ENCODE results near the gene CYTH2. TPM values are rescaled to one million over a fixed set of nuclear protein-coding genes. Genes with fewer than 3 reads are reported as not detected.

CYTH2 gene
- total RNA-seq: 10 to 100 TPM; 30.7 to 36.2 (median 31.5) TPM

- Mint-ChIP-seq H3K4me1 (ENCODE audit: low read depth) (peaks cover 21% of the 10 kb centered on the region), H3K9me3 (no peaks in the 10 kb centered on the region), H3K27me3 (ENCODE audit: low read depth) (no peaks in the 10 kb centered on the region), H3K4me3 (peak within 1 kb of the TSS; percentile 93), H3K36me3 (ENCODE audit: insufficient read depth) (peaks cover 10% of the 10 kb centered on the region)
- ATAC-seq (peak; percentile 44 to 46), DNase-seq (peak; percentile 50)
These were observed at the start of gene CYTH2 for GRCh38 chr19:48469289-48469881. CYTH2 (plus strand) TSS chr19:48469369; CDS start chr19:48469508, 139 bp downstream.

GRCh38 chr19:48421548-48421947 lies 47.6 kb upstream of the CYTH2 start:
- H3K9me3 Mint-ChIP-seq: no peaks in the 10 kb centered on the region
- no peak for ATAC-seq

GRCh38 chr19:48424694-48425219 lies 44.4 kb upstream of the CYTH2 start:
- Mint-ChIP-seq H3K27me3 (ENCODE audit: low read depth) (no peaks in the 10 kb centered on the region), H3K4me3 (peak overlapping the region; percentile 24), H3K9me3 (no peaks in the 10 kb centered on the region), H3K36me3 (ENCODE audit: insufficient read depth) (no peaks in the 10 kb centered on the region), H3K4me1 (ENCODE audit: low read depth) (peaks cover 5% of the 10 kb centered on the region)
- ATAC-seq (no peak), DNase-seq (no peak)

More at GRCh38 chr19:48421548-48421947, 47.6 kb upstream of the CYTH2 start:
- H3K4me1 Mint-ChIP-seq (ENCODE audit: low read depth): peaks cover 14% of the 10 kb centered on the region
- no peak overlapping the region for H3K4me3 Mint-ChIP-seq
- peaks cover 4% of the 10 kb centered on the region for H3K27me3 Mint-ChIP-seq (ENCODE audit: low read depth)
- no peak for DNase-seq
- no peaks in the 10 kb centered on the region for H3K36me3 Mint-ChIP-seq (ENCODE audit: insufficient read depth)

GRCh38 chr19:48428670-48429069 lies 40.5 kb upstream of the CYTH2 start:
- Mint-ChIP-seq H3K36me3 (ENCODE audit: insufficient read depth) (no peaks in the 10 kb centered on the region), H3K4me3 (no peak overlapping the region), H3K4me1 (ENCODE audit: low read depth) (peaks cover 5% of the 10 kb centered on the region), H3K9me3 (no peaks in the 10 kb centered on the region), H3K27me3 (ENCODE audit: low read depth) (no peaks in the 10 kb centered on the region)
- ATAC-seq (no peak), DNase-seq (no peak)

GRCh38 chr19:48433337-48433736 lies 35.8 kb upstream of the CYTH2 start:
- Mint-ChIP-seq H3K9me3 (no peaks in the 10 kb centered on the region), H3K36me3 (ENCODE audit: insufficient read depth) (no peaks in the 10 kb centered on the region), H3K27me3 (ENCODE audit: low read depth) (peaks cover 21% of the 10 kb centered on the region), H3K4me3 (no peak overlapping the region), H3K4me1 (ENCODE audit: low read depth) (no peaks in the 10 kb centered on the region)
- no peak for DNase-seq
- no peak for ATAC-seq

- no peaks in the 10 kb centered on the region for H3K4me1 Mint-ChIP-seq (ENCODE audit: low read depth)
- no peak for DNase-seq
- H3K36me3 Mint-ChIP-seq (ENCODE audit: insufficient read depth): no peaks in the 10 kb centered on the region
- ATAC-seq: no peak
- H3K4me3 Mint-ChIP-seq: no peak overlapping the region
- peaks cover 24% of the 10 kb centered on the region for H3K27me3 Mint-ChIP-seq (ENCODE audit: low read depth)
- no peaks in the 10 kb centered on the region for H3K9me3 Mint-ChIP-seq
These were observed 32.6 kb upstream of the CYTH2 start for GRCh38 chr19:48436586-48436985.

- Mint-ChIP-seq H3K36me3 (ENCODE audit: insufficient read depth) (peaks cover 1% of the 10 kb centered on the region), H3K9me3 (no peaks in the 10 kb centered on the region), H3K4me1 (ENCODE audit: low read depth) (peaks cover 22% of the 10 kb centered on the region), H3K27me3 (ENCODE audit: low read depth) (peaks cover 31% of the 10 kb centered on the region), H3K4me3 (peak overlapping the region; percentile 47)
- no peak for DNase-seq
- no peak for ATAC-seq
These were observed 27.7 kb upstream of the CYTH2 start for GRCh38 chr19:48441360-48442050.

GRCh38 chr19:48442116-48443035 lies 26.8 kb upstream of the CYTH2 start:
- no peak for ATAC-seq
- peaks cover 28% of the 10 kb centered on the region for H3K27me3 Mint-ChIP-seq (ENCODE audit: low read depth)
- H3K9me3 Mint-ChIP-seq: no peaks in the 10 kb centered on the region
- no peak for DNase-seq
- peaks cover 25% of the 10 kb centered on the region for H3K4me1 Mint-ChIP-seq (ENCODE audit: low read depth)
- H3K36me3 Mint-ChIP-seq (ENCODE audit: insufficient read depth): peaks cover 3% of the 10 kb centered on the region
- H3K4me3 Mint-ChIP-seq: peak overlapping the region; percentile 47

GRCh38 chr19:48443256-48443655 lies 25.9 kb upstream of the CYTH2 start:
- peaks cover 12% of the 10 kb centered on the region for H3K36me3 Mint-ChIP-seq (ENCODE audit: insufficient read depth)
- H3K4me3 Mint-ChIP-seq: no peak overlapping the region
- peaks cover 31% of the 10 kb centered on the region for H3K4me1 Mint-ChIP-seq (ENCODE audit: low read depth)
- peaks cover 21% of the 10 kb centered on the region for H3K27me3 Mint-ChIP-seq (ENCODE audit: low read depth)
- H3K9me3 Mint-ChIP-seq: no peaks in the 10 kb centered on the region
- DNase-seq (no peak), ATAC-seq (no peak)

- no peak for DNase-seq
- peaks cover 35% of the 10 kb centered on the region for H3K4me1 Mint-ChIP-seq (ENCODE audit: low read depth)
- ATAC-seq: no peak
- H3K9me3 Mint-ChIP-seq: no peaks in the 10 kb centered on the region
- peaks cover 21% of the 10 kb centered on the region for H3K27me3 Mint-ChIP-seq (ENCODE audit: low read depth)
- H3K36me3 Mint-ChIP-seq (ENCODE audit: insufficient read depth): peaks cover 17% of the 10 kb centered on the region
- H3K4me3 Mint-ChIP-seq: no peak overlapping the region
These were observed 25.4 kb upstream of the CYTH2 start for GRCh38 chr19:48443731-48444128.

- no peak for DNase-seq
- H3K36me3 Mint-ChIP-seq (ENCODE audit: insufficient read depth): peaks cover 21% of the 10 kb centered on the region
- peaks cover 21% of the 10 kb centered on the region for H3K27me3 Mint-ChIP-seq (ENCODE audit: low read depth)
- H3K4me1 Mint-ChIP-seq (ENCODE audit: low read depth): peaks cover 35% of the 10 kb centered on the region
- ATAC-seq: no peak
- H3K9me3 Mint-ChIP-seq: no peaks in the 10 kb centered on the region
- H3K4me3 Mint-ChIP-seq: peak overlapping the region; percentile 92
These were observed 24.8 kb upstream of the CYTH2 start for GRCh38 chr19:48444129-48444935.

- Mint-ChIP-seq H3K4me1 (ENCODE audit: low read depth) (peaks cover 35% of the 10 kb centered on the region), H3K9me3 (no peaks in the 10 kb centered on the region), H3K27me3 (ENCODE audit: low read depth) (peaks cover 21% of the 10 kb centered on the region), H3K36me3 (ENCODE audit: insufficient read depth) (peaks cover 25% of the 10 kb centered on the region), H3K4me3 (peak overlapping the region; percentile 92)
- no peak for DNase-seq
- no peak for ATAC-seq
These were observed 24.3 kb upstream of the CYTH2 start for GRCh38 chr19:48444936-48445200.

GRCh38 chr19:48445256-48445605 lies 23.9 kb upstream of the CYTH2 start:
- peak overlapping the region; percentile 92 for H3K4me3 Mint-ChIP-seq
- ATAC-seq: peak; percentile 4 to 8
- peaks cover 21% of the 10 kb centered on the region for H3K27me3 Mint-ChIP-seq (ENCODE audit: low read depth)
- H3K9me3 Mint-ChIP-seq: no peaks in the 10 kb centered on the region
- DNase-seq: no peak
- peaks cover 27% of the 10 kb centered on the region for H3K36me3 Mint-ChIP-seq (ENCODE audit: insufficient read depth)
- peaks cover 35% of the 10 kb centered on the region for H3K4me1 Mint-ChIP-seq (ENCODE audit: low read depth)
